Liver (tissue), 9 donors: ENCODE results near the gene CCDC71. TPM values are rescaled to one million over a fixed set of nuclear protein-coding genes. Genes with fewer than 3 reads are reported as not detected.

Experiments
- DNase-seq: peaks from one replicate; pipeline ENCODE4 v3.0.0-alpha.2; 2017; ENCODE audit warnings: low spot score
- H3K27ac ChIP-seq, 2 donors: one replicate each; pipeline ENCODE4 v1.7.0; 2013; ENCODE audit warnings: inconsistent platforms in 2 of 2, low read length in 2 of 2, control low read depth in 1 of 2, low read depth in 1 of 2, mild to moderate bottlenecking in 1 of 2
- H3K27me3 ChIP-seq, 4 donors: one replicate each; pipeline versions ENCODE4 v1.6.1 to v1.7.0; 2013; ENCODE audit warnings: low read length in 3 of 4, inconsistent platforms in 1 of 4, mild to moderate bottlenecking in 1 of 4, moderate library complexity in 1 of 4; ENCODE audit not compliant: control insufficient read depth in 4 of 4, insufficient read depth in 4 of 4
- H3K36me3 ChIP-seq, 4 donors: one replicate each; pipeline versions ENCODE4 v1.6.1 to v1.7.0; 2013; ENCODE audit warnings: low read length in 3 of 4, mild to moderate bottlenecking in 3 of 4, low read depth in 1 of 4, moderate library complexity in 1 of 4; ENCODE audit not compliant: control insufficient read depth in 4 of 4, insufficient read depth in 3 of 4
- H3K4me1 ChIP-seq, 4 donors: one replicate each; pipeline versions ENCODE4 v1.6.1 to v1.7.0; 2013; ENCODE audit warnings: low read length in 3 of 4, mild to moderate bottlenecking in 3 of 4, moderate library complexity in 1 of 4; ENCODE audit not compliant: control insufficient read depth in 4 of 4, insufficient read depth in 4 of 4
- H3K4me3 ChIP-seq, 3 donors: one replicate each; pipeline versions ENCODE4 v1.6.1 to v1.7.0; 2013; ENCODE audit warnings: low read length in 3 of 3, control low read depth in 1 of 3, low read depth in 1 of 3, mild to moderate bottlenecking in 1 of 3
- H3K9ac ChIP-seq, 2 donors: one replicate each; pipeline ENCODE4 v1.7.0; 2013; ENCODE audit warnings: low read length in 2 of 2, mild to moderate bottlenecking in 2 of 2, moderate library complexity in 2 of 2, control low read depth in 1 of 2, low read depth in 1 of 2
- H3K9me3 ChIP-seq, 4 donors: one replicate each; pipeline versions ENCODE4 v1.6.1 to v1.7.0; 2013; ENCODE audit warnings: low read length in 3 of 4; ENCODE audit not compliant: control insufficient read depth in 4 of 4
- CTCF ChIP-seq: fragments of 150-350 bp; IDR thresholded peaks from 2 replicates; pipeline ENCODE4 v1.5.1; 2017; ENCODE audit warnings: improper control_type of control experiment, low read depth, low read length; ENCODE audit not compliant: missing input control
- EGR1 ChIP-seq, 2 donors: IDR thresholded peaks; 2 replicates each; pipeline ENCODE4 v1.6.1; 2016 to 2018; ENCODE audit warnings: antibody characterized with exemption in 2 of 2, low read depth in 2 of 2
- FOXA2 ChIP-seq: IDR thresholded peaks from 2 replicates; pipeline ENCODE4 v1.6.1; 2016; ENCODE audit warnings: antibody characterized with exemption
- GABPA ChIP-seq, 2 donors: IDR thresholded peaks in 1 of 2; conservative IDR thresholded peaks in 1 of 2; 2 replicates each; pipeline ENCODE4 v1.6.1; 2016; ENCODE audit warnings: antibody characterized with exemption in 2 of 2, mild to moderate bottlenecking in 1 of 2, moderate library complexity in 1 of 2
- HNF4A ChIP-seq, 2 donors: conservative IDR thresholded peaks; 2 replicates each; pipeline ENCODE4 v1.6.1; 2016; ENCODE audit warnings: antibody characterized with exemption in 2 of 2, mild to moderate bottlenecking in 2 of 2
- HNF4G ChIP-seq: IDR thresholded peaks from 2 replicates; pipeline ENCODE4 v1.6.1; 2016; ENCODE audit warnings: antibody characterized with exemption
- RAD21 ChIP-seq, 2 donors: IDR thresholded peaks; 2 replicates each; pipeline ENCODE4 v1.6.1; 2016; ENCODE audit warnings: antibody characterized with exemption in 2 of 2, mild to moderate bottlenecking in 2 of 2
- RXRA ChIP-seq, 2 donors: IDR thresholded peaks; 2 replicates each; pipeline ENCODE4 v1.6.1; 2017 to 2018; ENCODE audit warnings: antibody characterized with exemption in 2 of 2, mild to moderate bottlenecking in 1 of 2
- TAF1 ChIP-seq: conservative IDR thresholded peaks from 2 replicates; pipeline ENCODE4 v1.6.1; 2016; ENCODE audit warnings: antibody characterized with exemption, mild to moderate bottlenecking
- ZBTB33 ChIP-seq: IDR thresholded peaks from 2 replicates; pipeline ENCODE4 v1.6.1; 2016; ENCODE audit warnings: antibody characterized with exemption
- WGBS: extraction: QIAGEN DNeasy Blood & Tissue Kit; methylation state at CpG from one replicate; pipeline ENCODE4 v1.1.7; 2013; 5-methylcytosine and 5-hydroxymethylcytosine counted together
- polyA plus RNA-seq, 2 donors: library from polyadenylated mRNA; stranded (reverse) in 1 of 2; unstranded in 1 of 2; fragments of 200-250 nt in 1 of 2; fragments of >200 nt in 1 of 2; fragmentation: Nextera tagmentation in 1 of 2; extraction: Ambion mirVana in 1 of 2; gene quantifications; one replicate each; pipeline versions ENCODE4 v1.2.1 to v1.2.3, GENCODE V29; 2013 to 2015
- total RNA-seq, 2 donors: library from RNA; depleted of rRNA; stranded (reverse); fragments of >200 nt; gene quantifications; one replicate each; pipeline ENCODE4 v1.2.3, GENCODE V29; 2014
- TF ChIP-seq, protein P1 (sequence below): IDR thresholded peaks from 2 replicates; pipeline ENCODE4 v1.6.1; 2016; ENCODE audit warnings: antibody characterized with exemption, mild to moderate bottlenecking
- TF ChIP-seq, protein P2 (sequence below): IDR thresholded peaks from 2 replicates; pipeline ENCODE4 v1.6.1; 2016; ENCODE audit warnings: antibody characterized with exemption
- TF ChIP-seq, protein P3 (sequence below): IDR thresholded peaks from 2 replicates; pipeline ENCODE4 v1.6.1; 2016; ENCODE audit warnings: antibody characterized with exemption
- donor health status: healthy.
- donor health status: healthy.
- donor health status: healthy.
- donor health status: healthy.
- donor health status: healthy.

The CCDC71 gene
- total and polyA plus RNA-seq, 4 donors = 1.1 to 10.7 (median 8.2) TPM

GRCh38 chr3:49131040-49131439, 35.1 kb downstream of the CCDC71 start:
- Histone ChIP-seq H3K9me3 (no peaks in the 10 kb centered on the region), H3K27me3 (no peaks in the 10 kb centered on the region), H3K36me3 (peaks cover 0 to 10% (median 0%) of the 10 kb centered on the region in 4 donors), H3K27ac (no peak overlapping the region), H3K4me3 (no peak overlapping the region), H3K4me1 (peaks cover 2 to 57% (median 49%) of the 10 kb centered on the region in 4 donors), H3K9ac (no peak overlapping the region)
- no peak for DNase-seq
- WGBS = 90% methylated on average over 12 of the region's 12 CpGs
- TF ChIP-seq TAF1 (no peak), FOXA2 (no peak), HNF4G (no peak), RAD21 (IDR thresholded peaks at IDR 0.05) (no peak), RXRA (IDR thresholded peaks at IDR 0.05) (no peak), HNF4A (conservative IDR thresholded peaks at IDR 0.05) (no peak)
- TF ChIP-seq, protein P1, sequence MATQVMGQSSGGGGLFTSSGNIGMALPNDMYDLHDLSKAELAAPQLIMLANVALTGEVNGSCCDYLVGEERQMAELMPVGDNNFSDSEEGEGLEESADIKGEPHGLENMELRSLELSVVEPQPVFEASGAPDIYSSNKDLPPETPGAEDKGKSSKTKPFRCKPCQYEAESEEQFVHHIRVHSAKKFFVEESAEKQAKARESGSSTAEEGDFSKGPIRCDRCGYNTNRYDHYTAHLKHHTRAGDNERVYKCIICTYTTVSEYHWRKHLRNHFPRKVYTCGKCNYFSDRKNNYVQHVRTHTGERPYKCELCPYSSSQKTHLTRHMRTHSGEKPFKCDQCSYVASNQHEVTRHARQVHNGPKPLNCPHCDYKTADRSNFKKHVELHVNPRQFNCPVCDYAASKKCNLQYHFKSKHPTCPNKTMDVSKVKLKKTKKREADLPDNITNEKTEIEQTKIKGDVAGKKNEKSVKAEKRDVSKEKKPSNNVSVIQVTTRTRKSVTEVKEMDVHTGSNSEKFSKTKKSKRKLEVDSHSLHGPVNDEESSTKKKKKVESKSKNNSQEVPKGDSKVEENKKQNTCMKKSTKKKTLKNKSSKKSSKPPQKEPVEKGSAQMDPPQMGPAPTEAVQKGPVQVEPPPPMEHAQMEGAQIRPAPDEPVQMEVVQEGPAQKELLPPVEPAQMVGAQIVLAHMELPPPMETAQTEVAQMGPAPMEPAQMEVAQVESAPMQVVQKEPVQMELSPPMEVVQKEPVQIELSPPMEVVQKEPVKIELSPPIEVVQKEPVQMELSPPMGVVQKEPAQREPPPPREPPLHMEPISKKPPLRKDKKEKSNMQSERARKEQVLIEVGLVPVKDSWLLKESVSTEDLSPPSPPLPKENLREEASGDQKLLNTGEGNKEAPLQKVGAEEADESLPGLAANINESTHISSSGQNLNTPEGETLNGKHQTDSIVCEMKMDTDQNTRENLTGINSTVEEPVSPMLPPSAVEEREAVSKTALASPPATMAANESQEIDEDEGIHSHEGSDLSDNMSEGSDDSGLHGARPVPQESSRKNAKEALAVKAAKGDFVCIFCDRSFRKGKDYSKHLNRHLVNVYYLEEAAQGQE = no peak
- TF ChIP-seq, protein P2, sequence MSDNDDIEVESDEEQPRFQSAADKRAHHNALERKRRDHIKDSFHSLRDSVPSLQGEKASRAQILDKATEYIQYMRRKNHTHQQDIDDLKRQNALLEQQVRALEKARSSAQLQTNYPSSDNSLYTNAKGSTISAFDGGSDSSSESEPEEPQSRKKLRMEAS = no peak
- TF ChIP-seq, protein P3, sequence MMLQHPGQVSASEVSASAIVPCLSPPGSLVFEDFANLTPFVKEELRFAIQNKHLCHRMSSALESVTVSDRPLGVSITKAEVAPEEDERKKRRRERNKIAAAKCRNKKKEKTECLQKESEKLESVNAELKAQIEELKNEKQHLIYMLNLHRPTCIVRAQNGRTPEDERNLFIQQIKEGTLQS = no peak

- WGBS = 88% methylated on average over 14 of the region's 14 CpGs
- peaks cover 0 to 46% (median 20%) of the 10 kb centered on the region in 4 donors for H3K36me3 ChIP-seq
- no peaks in the 10 kb centered on the region for H3K27me3 ChIP-seq
- TF ChIP-seq TAF1 (no peak), HNF4G (no peak), ZBTB33 (no peak), GABPA (IDR thresholded peaks at IDR 0.05 in 1 of 2, conservative IDR thresholded peaks at IDR 0.05 in 1 of 2) (no peak), FOXA2 (no peak), EGR1 (IDR thresholded peaks at IDR 0.05; ENCODE audit: low read depth in 2 of 2) (no peak), CTCF (no peak), RAD21 (IDR thresholded peaks at IDR 0.05) (no peak)
- TF ChIP-seq, protein P3 = no peak
- TF ChIP-seq, protein P2 = no peak
- TF ChIP-seq, protein P1 = no peak
- H3K9ac ChIP-seq = no peak overlapping the region
- H3K27ac ChIP-seq = no peak overlapping the region
- peaks cover 0 to 7% (median 2%) of the 10 kb centered on the region in 4 donors for H3K4me1 ChIP-seq
- H3K4me3 ChIP-seq = no peak overlapping the region
- DNase-seq = no peak
- no peaks in the 10 kb centered on the region for H3K9me3 ChIP-seq
These were observed 41.0 kb downstream of the CCDC71 start for GRCh38 chr3:49124991-49125670.
